ENCODE measurements around the gene SHC3. TPM values are rescaled to one million over a fixed set of nuclear protein-coding genes. Genes with fewer than 3 reads are reported as not detected.

SHC3 gene
- total and polyA plus RNA-seq, 9 of the 15 experiments (the other 6 are each of a cell fraction or from before 2014, with no cell fraction given), result not detected

- no peaks in the 10 kb centered on the region for H3K36me3 ChIP-seq (ENCODE audit: control insufficient read depth, insufficient read depth, low read length)
- no peak overlapping the region for H3K27ac ChIP-seq (ENCODE audit: extremely low read depth, low read depth, low read length)
- FAIRE-seq, result no peak
- ChIA-PET POLR2A (no interaction called here), CTCF (ENCODE audit: low intra/inter-chr PET ratio) (no interaction called here)
- H3K9me1 ChIP-seq (ENCODE audit: control insufficient read depth, insufficient read depth, low read length), result no peaks in the 10 kb centered on the region
- no peaks in the 10 kb centered on the region for H3K79me2 ChIP-seq (ENCODE audit: control insufficient read depth, insufficient read depth, low read length)
- no peak overlapping the region for H3K4me3 ChIP-seq
- no peak overlapping the region for H3K9ac ChIP-seq (ENCODE audit: insufficient read depth in 1 of 2, low read depth in 2 of 2, low read length in 2 of 2)
- WGBS (ENCODE audit: insufficient coverage, low coverage, missing lambda C conversion rate), result 0% methylated on average over 2 of the region's 2 CpGs
- peaks cover 0 to 13% of the 10 kb centered on the region in 2 experiments; a peak in 2 of 5 replicates for H3K27me3 ChIP-seq (ENCODE audit: control insufficient read depth in 2 of 2, insufficient read depth in 2 of 2, low read length in 2 of 2)
- H2AFZ ChIP-seq (ENCODE audit: low read depth, low read length), result no peak overlapping the region
- intact Hi-C loops (cut with micrococcal nuclease), result no loop called here
- H3K9me3 ChIP-seq (replicated peaks; ENCODE audit: control insufficient read depth, insufficient read depth, low read depth, low read length), result no peaks in the 10 kb centered on the region
- H3K4me1 ChIP-seq (replicated peaks in 1 of 2; ENCODE audit: control insufficient read depth in 2 of 2, insufficient read depth in 2 of 2, low read length in 2 of 2), result no peaks in the 10 kb centered on the region
- BruUV-seq (replicated peaks), result no TSS peak
- H4K20me1 ChIP-seq (replicated peaks; ENCODE audit: control insufficient read depth, insufficient read depth, low read length), result no peaks in the 10 kb centered on the region
- no peak for DNase-seq (ENCODE audit: extremely low read depth in 1 of 4, low spot score in 3 of 4)
- H3K4me2 ChIP-seq (ENCODE audit: insufficient read depth, low read length), result no peak overlapping the region
- no peak for ATAC-seq
- in situ Hi-C loops (cut with MboI), result no loop called here
- TF ChIP-seq PHF20 (IDR thresholded peaks at IDR 0.05; ENCODE audit: partially characterized antibody), result no peak
- no peak for TF ChIP-seq NKRF (IDR thresholded peaks at IDR 0.05; ENCODE audit: borderline replicate concordance)
- TF ChIP-seq RBM22 (IDR thresholded peaks at IDR 0.05; ENCODE audit: low read depth, low read length, poor library complexity, severe bottlenecking), result no peak
- TF ChIP-seq CBX8 (IDR thresholded peaks at IDR 0.05; ENCODE audit: borderline replicate concordance, extremely low read depth, low read depth, low read length, poor library complexity, severe bottlenecking), result no peak
- TF ChIP-seq ZNF639 (CRISPR knock-in tag; conservative IDR thresholded peaks at IDR 0.05 in 1 of 2, IDR thresholded peaks at IDR 0.05 in 1 of 2), result no peak
- TF ChIP-seq USF1 (CRISPR knock-in tag; IDR thresholded peaks at IDR 0.05), result no peak
- TF ChIP-seq ZNF217 (CRISPR knock-in tag; IDR thresholded peaks at IDR 0.05), result no peak
- no peak for TF ChIP-seq STAT6 (CRISPR knock-in tag; IDR thresholded peaks at IDR 0.05)
- TF ChIP-seq NFE2L1 (tag; IDR thresholded peaks at IDR 0.05; ENCODE audit: borderline replicate concordance, low read depth), result no peak
- TF ChIP-seq MBD1 (CRISPR knock-in tag; IDR thresholded peaks at IDR 0.05), result no peak
- TF ChIP-seq SRSF1 (IDR thresholded peaks at IDR 0.05; ENCODE audit: low read depth, low read length), result no peak
- no peak for TF ChIP-seq DIDO1 (tag; IDR thresholded peaks at IDR 0.05; ENCODE audit: low read depth)
- TF ChIP-seq FIP1L1 (IDR thresholded peaks at IDR 0.05; ENCODE audit: low read depth, low read length, poor library complexity, severe bottlenecking), result no peak
Measured at GRCh38 chr9:89039664-89040063, 139.0 kb downstream of the SHC3 start.
